Endodermal cell (in vitro differentiated cells): ENCODE results near the gene MPRIP. TPM values are rescaled to one million over a fixed set of nuclear protein-coding genes. Genes with fewer than 3 reads are reported as not detected.

Source experiments
- DNase-seq: peaks from one replicate; pipeline ENCODE4 v3.0.0-alpha.2; 2017
- H3K27ac ChIP-seq: 2 replicates; pipeline ENCODE4 v1.5.1; 2013; ENCODE audit warnings: mild to moderate bottlenecking, low read depth, low read length, moderate library complexity
- H3K27me3 ChIP-seq: 2 replicates; pipeline ENCODE4 v1.6.1; 2013; ENCODE audit warnings: mild to moderate bottlenecking, low read length, moderate library complexity; ENCODE audit not compliant: insufficient read depth, control insufficient read depth, poor library complexity, severe bottlenecking
- H3K36me3 ChIP-seq: 2 replicates; pipeline ENCODE4 v1.7.0; 2013; ENCODE audit warnings: mild to moderate bottlenecking, low read length, moderate library complexity; ENCODE audit not compliant: control insufficient read depth, insufficient read depth
- H3K4me1 ChIP-seq: one replicate; pipeline ENCODE4 v1.7.0; 2013; ENCODE audit warnings: low read length; ENCODE audit not compliant: control insufficient read depth, insufficient read depth
- H3K4me3 ChIP-seq: 2 replicates; pipeline ENCODE4 v1.5.1; 2013; ENCODE audit warnings: mild to moderate bottlenecking, low read length, moderate library complexity
- H3K9ac ChIP-seq: 2 replicates; pipeline ENCODE4 v1.6.1; 2013; ENCODE audit warnings: mild to moderate bottlenecking, low read length, moderate library complexity; ENCODE audit not compliant: poor library complexity, severe bottlenecking; ENCODE audit errors: extremely low read depth
- H3K9me3 ChIP-seq: 2 replicates; pipeline ENCODE4 v1.6.1; 2013; ENCODE audit warnings: mild to moderate bottlenecking, low read length, moderate library complexity; ENCODE audit not compliant: control insufficient read depth
- H3K27ac Mint-ChIP-seq: 2 replicates; pipeline ENCODE4 v1.8.0; 2020; ENCODE audit warnings: mixed read lengths
- H3K27me3 Mint-ChIP-seq: 2 replicates; pipeline ENCODE4 v1.8.0; 2021; ENCODE audit warnings: mild to moderate bottlenecking, mixed read lengths; ENCODE audit not compliant: insufficient read depth
- H3K36me3 Mint-ChIP-seq: 2 replicates; pipeline ENCODE4 v1.8.0; 2020; ENCODE audit warnings: low read depth, mixed read lengths
- H3K4me1 Mint-ChIP-seq: 2 replicates; pipeline ENCODE4 v1.8.0; 2020; ENCODE audit warnings: mixed read lengths
- H3K4me3 Mint-ChIP-seq: 2 replicates; pipeline ENCODE4 v1.8.0; 2020; ENCODE audit warnings: mild to moderate bottlenecking, moderate library complexity, mixed read lengths
- H3K9me3 Mint-ChIP-seq: 2 replicates; pipeline ENCODE4 v1.8.0; 2020; ENCODE audit warnings: mild to moderate bottlenecking, mixed read lengths
- WGBS, 2 experiments: methylation state at CpG; one replicate each; pipeline versions ENCODE4 v1.1.5 to v1.1.7; 2013; ENCODE audit warnings: missing lambda C conversion rate in 2 of 2, mixed read lengths in 1 of 2; ENCODE audit not compliant: insufficient coverage in 1 of 2, insufficient read length in 1 of 2; 5-methylcytosine and 5-hydroxymethylcytosine counted together
- total RNA-seq, 2 donors: library from RNA; stranded (reverse); fragmentation: NEBNext Ultra II Directional in 1 of 2; extraction: Animal tissue kit (Norgen Biotek cat#: 25700) in 1 of 2; gene quantifications; 2 replicates in 1 of 2; 3 replicates in 1 of 2; pipeline ENCODE4 v1.2.1, GENCODE V29; 2021
- TF ChIP-seq, protein P1 (sequence below): fragments of 200-600 bp; sonication (generic); conservative IDR thresholded peaks from 2 replicates; pipeline ENCODE4 v1.5.0; 2021; ENCODE audit warnings: antibody characterized with exemption, mild to moderate bottlenecking

The MPRIP gene
- total RNA-seq, 2 donors from 2014 or later = 154 to 155 TPM

DNA sequence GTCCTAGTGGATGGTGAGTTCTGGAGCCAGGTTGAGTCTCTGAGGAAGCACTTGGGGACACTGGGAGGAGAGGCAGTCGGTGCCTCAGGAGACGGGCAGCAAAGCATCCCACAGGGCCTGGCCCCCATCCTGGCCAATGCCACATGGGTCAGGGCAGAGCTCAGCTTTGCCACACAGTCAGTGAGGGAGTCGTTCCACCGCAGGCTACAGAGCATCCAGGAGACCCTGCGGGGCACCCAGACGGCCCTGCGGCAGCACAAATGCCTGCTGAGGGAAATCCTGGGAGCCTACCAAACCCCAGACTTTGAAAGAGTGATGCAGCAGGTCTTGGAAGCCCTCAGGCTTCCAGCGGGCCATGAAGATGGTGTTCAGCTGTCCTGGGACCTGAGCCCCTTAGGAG, 124.2 kb downstream of the MPRIP start:
- H3K9ac ChIP-seq = no peak overlapping the region
- no peak for DNase-seq
- H3K4me3 Mint-ChIP-seq = no peak overlapping the region
- no peak overlapping the region for H3K27ac Mint-ChIP-seq
- WGBS, 2 experiments = 93 to 94% methylated on average over 7 to 8 of the region's 8 CpGs
- no peaks in the 10 kb centered on the region for H3K27me3 Mint-ChIP-seq
- no peaks in the 10 kb centered on the region for H3K9me3 Mint-ChIP-seq
- peaks cover under 1% of the 10 kb centered on the region for H3K4me1 Mint-ChIP-seq
- H3K4me3 ChIP-seq = no peak overlapping the region
- no peak overlapping the region for H3K27ac ChIP-seq
- H3K27me3 ChIP-seq = no peaks in the 10 kb centered on the region
- H3K4me1 ChIP-seq = peaks cover 11% of the 10 kb centered on the region
- TF ChIP-seq, protein P1, sequence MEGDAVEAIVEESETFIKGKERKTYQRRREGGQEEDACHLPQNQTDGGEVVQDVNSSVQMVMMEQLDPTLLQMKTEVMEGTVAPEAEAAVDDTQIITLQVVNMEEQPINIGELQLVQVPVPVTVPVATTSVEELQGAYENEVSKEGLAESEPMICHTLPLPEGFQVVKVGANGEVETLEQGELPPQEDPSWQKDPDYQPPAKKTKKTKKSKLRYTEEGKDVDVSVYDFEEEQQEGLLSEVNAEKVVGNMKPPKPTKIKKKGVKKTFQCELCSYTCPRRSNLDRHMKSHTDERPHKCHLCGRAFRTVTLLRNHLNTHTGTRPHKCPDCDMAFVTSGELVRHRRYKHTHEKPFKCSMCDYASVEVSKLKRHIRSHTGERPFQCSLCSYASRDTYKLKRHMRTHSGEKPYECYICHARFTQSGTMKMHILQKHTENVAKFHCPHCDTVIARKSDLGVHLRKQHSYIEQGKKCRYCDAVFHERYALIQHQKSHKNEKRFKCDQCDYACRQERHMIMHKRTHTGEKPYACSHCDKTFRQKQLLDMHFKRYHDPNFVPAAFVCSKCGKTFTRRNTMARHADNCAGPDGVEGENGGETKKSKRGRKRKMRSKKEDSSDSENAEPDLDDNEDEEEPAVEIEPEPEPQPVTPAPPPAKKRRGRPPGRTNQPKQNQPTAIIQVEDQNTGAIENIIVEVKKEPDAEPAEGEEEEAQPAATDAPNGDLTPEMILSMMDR = no peak
- peaks cover 55% of the 10 kb centered on the region for H3K36me3 Mint-ChIP-seq
- H3K9me3 ChIP-seq = no peaks in the 10 kb centered on the region
- H3K36me3 ChIP-seq = peaks cover 31% of the 10 kb centered on the region

DNA sequence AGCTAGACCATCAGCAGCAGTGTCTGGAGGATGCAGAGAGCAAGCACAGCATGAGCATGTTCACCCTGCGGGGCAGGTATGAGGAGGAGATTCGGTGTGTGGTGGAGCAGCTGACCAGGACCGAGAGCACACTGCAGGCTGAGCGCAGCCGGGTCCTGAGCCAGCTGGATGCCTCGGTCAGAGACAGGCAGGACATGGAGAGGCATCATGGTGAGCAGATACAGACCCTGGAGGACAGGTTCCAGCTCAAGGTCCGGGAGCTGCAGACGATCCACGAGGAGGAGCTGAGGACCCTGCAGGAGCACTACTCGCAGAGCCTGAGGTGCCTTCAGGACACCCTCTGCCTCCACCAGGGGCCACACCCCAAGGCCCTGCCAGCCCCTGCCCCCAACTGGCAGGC, 125.1 kb downstream of the MPRIP start:
- Histone ChIP-seq H3K27me3 (no peaks in the 10 kb centered on the region), H3K9ac (no peak overlapping the region), H3K4me1 (peaks cover 11% of the 10 kb centered on the region), H3K4me3 (no peak overlapping the region), H3K27ac (no peak overlapping the region), H3K36me3 (peaks cover 25% of the 10 kb centered on the region), H3K9me3 (no peaks in the 10 kb centered on the region)
- 94 to 100% methylated on average over 7 to 10 of the region's 10 CpGs for WGBS, 2 experiments
- Mint-ChIP-seq H3K36me3 (peaks cover 53% of the 10 kb centered on the region), H3K27ac (peak overlapping the region; percentile 38), H3K4me1 (peaks cover 3% of the 10 kb centered on the region), H3K27me3 (no peaks in the 10 kb centered on the region), H3K9me3 (no peaks in the 10 kb centered on the region), H3K4me3 (no peak overlapping the region)
- no peak for DNase-seq
- TF ChIP-seq, protein P1 = no peak

DNA sequence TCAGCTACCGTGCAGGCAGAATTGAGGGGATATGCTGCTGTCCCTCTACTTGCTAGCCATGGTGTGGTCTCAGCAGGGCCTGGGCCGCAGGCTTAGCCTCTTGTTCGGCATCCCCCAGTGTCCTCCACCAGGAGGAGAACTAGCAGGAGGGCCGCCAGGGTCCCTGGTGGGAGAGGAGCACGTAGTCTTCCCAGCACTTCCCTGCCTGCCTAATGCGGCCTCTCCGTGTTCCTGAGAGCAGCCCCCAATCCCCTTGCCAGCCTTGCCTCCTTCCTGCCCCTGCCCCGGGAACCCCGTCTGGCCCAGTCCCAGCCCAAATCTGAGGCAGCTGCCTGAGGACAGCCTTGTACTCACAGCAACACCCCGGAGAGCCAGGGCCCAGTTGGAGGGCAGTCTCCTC, 125.7 kb downstream of the MPRIP start:
- Mint-ChIP-seq H3K9me3 (no peaks in the 10 kb centered on the region), H3K4me1 (peaks cover 5% of the 10 kb centered on the region), H3K36me3 (peaks cover 51% of the 10 kb centered on the region), H3K27me3 (no peaks in the 10 kb centered on the region), H3K4me3 (no peak overlapping the region), H3K27ac (peak overlapping the region; percentile 21)
- DNase-seq = no peak
- Histone ChIP-seq H3K9ac (no peak overlapping the region), H3K9me3 (no peaks in the 10 kb centered on the region), H3K4me3 (no peak overlapping the region), H3K27ac (no peak overlapping the region), H3K27me3 (no peaks in the 10 kb centered on the region), H3K36me3 (peaks cover 28% of the 10 kb centered on the region), H3K4me1 (peaks cover 11% of the 10 kb centered on the region)
- TF ChIP-seq, protein P1 = peak; percentile 19
- WGBS, 2 experiments = 92 to 95% methylated on average over 6 to 10 of the region's 10 CpGs
